Fibroblast of skin of back (primary cell): ENCODE results near the gene PPFIBP2.
A peak's percentile ranks its signal among the peaks of the same experiment; 100 is the strongest.
"Not testable (repeated sequence)": the region's sequence is repeated elsewhere in the genome, so short reads cannot be mapped to it uniquely, and the experiment has no call there.

Source experiments
- DNase-seq: peaks from one replicate; pipeline ENCODE4 v3.0.0-alpha.2; 2013

Gene PPFIBP2

DNA sequence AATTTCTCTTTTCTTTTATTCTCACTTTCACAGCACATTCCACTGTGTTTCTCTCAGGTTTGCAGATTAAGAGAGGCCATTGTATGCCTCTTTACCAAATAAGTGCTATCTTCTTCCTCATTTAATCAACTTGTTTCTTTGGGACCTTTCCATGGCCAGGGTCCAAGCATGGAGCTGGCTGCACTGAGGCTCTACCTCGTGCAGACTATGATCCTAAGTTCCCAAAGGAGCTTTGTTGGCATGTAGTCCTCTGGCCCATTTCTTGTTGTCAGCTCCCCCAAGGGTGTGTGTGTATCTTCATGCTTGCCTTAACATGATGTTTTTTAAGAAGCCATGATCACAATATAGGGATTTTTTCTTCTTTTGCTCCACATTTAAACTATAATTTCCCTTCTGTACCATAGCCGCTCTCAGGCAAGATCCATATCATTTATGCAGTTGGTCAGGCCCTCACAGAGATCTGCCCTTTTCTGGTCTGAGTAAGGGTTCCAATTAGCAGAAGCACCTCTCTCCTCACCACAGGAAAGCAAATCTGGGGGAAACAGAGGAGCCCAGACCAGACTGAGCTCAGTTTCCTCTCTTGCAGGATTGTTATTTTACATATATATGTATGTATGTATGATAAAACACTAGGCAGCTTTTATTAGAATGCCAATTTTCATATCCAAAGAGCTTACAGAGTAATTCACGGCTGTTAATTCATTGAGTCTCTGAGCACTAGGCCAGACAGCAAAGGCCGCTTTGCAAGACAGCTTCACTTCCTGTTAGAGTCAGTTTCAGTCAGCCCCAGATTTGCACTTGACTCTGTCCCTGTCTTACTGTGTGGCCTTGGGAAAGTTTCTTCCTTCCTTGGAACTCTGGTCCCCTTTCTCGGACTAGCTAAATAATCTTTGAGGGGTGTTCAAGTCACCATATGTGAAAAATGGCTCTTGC lies 125.2 kb downstream of the PPFIBP2 start:
- no peak for DNase-seq

GRCh38 chr11:7639643-7640025 lies 125.8 kb downstream of the PPFIBP2 start:
- no peak for DNase-seq

DNA sequence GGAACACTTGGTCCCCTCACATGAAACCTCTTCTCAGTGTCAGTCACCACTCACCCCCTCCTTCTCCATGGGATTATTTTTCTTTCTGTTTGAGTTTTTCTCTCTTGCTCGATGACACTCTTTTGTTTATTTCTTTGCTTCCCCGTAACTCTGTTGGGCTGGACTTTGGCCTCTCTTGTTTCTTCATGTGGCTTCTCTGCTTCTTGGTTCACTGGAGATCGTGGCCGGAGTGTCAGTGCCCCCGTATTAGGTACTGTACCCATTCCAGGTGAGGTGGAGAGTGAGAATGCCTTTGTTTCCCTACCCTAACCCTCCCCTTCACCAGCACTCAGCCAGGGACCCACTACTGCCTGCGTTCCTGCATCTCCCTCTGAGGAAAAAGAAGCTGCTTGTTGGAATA lies 127.0 kb downstream of the PPFIBP2 start:
- DNase-seq, result no peak

- DNase-seq, result no peak
Observed at GRCh38 chr11:7642747-7643146, 128.9 kb downstream of the PPFIBP2 start.

DNA sequence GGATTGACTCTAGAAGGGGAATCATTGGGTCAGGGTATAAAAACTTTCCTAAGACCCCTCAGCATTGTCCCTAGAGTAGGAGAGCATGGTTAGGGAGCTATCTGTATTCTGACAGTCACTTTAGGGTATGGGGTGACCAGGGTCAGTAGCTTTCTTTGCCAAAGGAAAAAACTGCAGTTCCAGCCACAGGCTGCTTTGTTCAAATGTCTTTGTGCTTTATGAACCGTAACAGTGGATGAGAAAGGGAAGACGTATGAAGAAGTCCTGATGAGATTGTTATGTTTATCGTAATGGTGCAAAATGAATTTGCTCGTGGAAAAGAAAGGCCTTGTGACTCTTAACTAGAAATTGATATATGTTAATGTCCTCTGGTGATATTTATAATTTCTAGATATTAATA lies 129.5 kb downstream of the PPFIBP2 start:
- no peak for DNase-seq

- no peak for DNase-seq
Observed at GRCh38 chr11:7645206-7645605, 131.4 kb downstream of the PPFIBP2 start.

DNA sequence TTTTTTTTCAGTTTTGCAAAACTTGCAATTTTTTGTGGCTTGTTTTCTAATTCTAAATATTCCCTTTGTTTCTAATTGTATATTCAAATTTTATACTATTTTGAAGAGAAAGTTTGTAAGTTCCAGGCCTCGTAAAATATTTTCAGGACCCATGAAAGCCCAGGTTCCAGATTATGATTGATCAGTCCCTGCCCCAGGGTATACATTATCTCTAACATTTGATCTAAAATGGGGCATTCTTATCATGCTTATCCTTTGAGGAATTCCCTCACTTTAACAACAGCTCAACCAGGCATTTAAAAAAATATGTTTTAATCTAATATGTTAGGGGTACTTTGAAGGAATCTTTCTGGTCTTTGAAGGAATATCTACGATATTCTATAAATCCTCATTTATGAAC lies 133.1 kb downstream of the PPFIBP2 start:
- DNase-seq, result no peak

DNA sequence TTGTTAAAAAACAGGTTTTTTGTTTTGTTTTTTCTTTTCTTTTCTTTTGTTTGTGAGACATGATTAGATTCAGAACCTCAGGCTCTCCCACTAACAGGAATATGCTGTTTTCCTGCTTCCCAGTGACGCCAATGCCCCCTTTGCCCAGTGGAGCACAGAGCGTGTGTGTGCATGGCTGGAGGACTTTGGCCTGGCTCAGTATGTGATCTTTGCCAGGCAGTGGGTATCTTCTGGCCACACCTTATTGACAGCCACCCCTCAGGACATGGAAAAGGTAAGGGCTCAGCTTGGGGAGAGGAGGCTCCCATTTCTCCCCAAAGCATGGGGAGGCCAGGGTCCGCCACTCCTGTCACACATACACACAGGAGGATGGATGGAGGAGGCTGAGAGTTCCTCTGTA lies 134.5 kb downstream of the PPFIBP2 start:
- no peak for DNase-seq

DNA sequence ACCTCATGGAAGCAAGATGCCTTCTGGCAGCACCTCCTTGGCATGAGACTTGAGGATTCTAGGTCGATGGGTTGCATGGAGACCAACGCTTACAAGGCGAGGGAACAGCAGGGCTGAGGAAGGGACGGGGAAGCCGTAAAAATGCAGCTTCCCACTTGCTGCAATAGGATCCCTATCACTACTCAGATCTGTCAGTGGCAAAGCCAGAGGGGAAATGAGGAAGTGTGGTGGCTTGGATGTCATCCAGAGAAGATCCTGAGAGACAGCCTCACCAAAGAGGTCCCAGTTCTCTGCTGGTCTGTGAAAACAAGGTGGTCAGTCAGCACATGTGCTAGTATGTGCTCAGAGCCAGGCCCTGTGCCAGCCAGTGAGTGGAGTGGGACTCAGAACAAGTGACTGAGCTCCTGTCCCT lies 137.3 kb downstream of the PPFIBP2 start:
- DNase-seq, result peak; percentile 12

- no peak for DNase-seq
Observed at GRCh38 chr11:7651700-7652099, 137.9 kb downstream of the PPFIBP2 start.

- DNase-seq, result no peak
Observed at GRCh38 chr11:7654195-7654705, 140.5 kb downstream of the PPFIBP2 start.

DNA sequence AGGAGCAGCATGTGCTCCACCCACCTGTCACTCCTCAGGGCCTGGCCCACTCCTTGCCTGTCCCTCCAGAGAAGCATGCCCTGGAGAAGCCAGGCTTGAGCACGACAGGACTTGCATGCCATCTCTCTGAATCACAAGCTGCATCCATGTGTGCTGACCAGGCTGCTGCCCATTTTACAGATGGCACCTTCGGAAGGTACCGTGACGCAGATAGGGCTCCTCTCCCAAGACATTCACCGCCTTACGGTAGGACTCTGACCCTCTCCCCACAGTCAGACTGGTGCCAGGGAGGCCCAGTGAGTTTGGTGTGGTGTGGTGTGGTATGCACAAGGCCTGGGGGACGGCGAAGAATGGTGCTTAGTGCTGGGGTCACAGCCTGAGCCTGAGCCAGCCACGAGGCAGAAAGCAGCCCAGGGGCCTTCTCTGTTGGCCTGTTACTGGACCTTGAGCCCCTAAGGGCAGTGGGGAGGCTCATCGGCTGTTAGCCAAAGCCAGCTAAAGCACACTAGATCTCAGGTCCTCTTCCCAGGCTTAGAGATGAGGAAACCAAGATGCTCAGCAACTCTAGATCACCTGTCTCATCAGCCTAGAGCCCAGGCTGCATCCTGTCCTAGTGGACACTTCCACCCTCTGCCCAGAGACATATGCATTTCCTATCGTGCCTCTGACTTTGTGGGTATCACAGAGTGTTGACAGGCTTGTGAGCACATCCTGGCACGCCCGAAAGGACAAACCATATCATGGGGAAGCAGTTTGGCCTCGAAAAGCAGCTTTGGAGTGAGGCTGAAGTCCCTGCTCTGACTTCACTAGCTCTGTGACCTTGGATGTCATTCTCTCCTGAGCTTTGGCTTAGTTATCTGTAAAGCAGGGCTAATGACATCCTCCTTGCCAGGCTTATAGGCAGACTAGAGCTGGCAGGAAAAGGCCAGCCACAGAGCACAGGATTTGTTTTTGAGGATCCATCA lies 141.7 kb downstream of the PPFIBP2 start:
- no peak for DNase-seq

DNA sequence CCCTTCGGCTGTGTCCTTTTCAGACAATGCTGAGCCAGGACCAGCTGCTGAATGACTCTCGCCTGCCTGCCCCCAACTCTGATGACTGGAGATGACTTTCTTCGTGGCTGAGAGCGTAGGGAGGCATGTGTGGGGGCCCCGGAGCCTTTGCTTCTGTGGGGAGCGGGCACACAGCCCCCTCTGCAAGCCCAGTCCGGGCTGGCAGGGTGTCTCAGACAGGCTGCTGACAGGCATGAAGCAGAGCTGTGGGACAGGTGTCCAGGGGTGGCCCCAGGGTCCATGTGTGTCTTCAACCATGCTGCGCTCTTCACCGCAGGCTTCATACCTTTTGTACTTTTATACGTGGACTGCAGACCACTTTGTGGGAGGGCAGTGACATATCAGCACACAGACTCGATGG lies 142.9 kb downstream of the PPFIBP2 start:
- no peak for DNase-seq

- peak; percentile 67 for DNase-seq
Observed at GRCh38 chr11:7657306-7658025, 143.7 kb downstream of the PPFIBP2 start.

GRCh38 chr11:7663531-7663930 lies 149.7 kb downstream of the PPFIBP2 start:
- DNase-seq, result not testable (repeated sequence)

DNA sequence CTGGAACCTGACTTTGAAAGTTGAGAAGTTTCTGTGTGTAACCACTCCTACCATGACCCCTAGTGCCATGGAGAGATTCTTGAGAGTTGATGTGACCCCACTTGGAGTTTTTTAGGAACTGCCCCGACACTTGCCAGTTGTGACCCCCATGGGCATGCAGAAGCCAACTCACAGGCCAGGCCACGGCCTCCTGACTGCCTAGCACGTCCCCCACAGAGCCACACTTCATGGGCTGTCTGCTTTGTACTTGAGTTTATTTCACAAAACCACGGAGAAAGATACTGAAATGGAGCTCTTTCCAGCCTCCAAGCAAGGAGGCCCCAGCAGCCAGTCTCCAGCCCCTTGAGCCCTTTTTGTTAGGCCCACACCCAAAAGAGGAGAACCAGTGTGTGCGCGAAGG lies 151.1 kb downstream of the PPFIBP2 start:
- no peak for DNase-seq

- DNase-seq, result peak; percentile 59
Observed at GRCh38 chr11:7665473-7666291, 151.9 kb downstream of the PPFIBP2 start.

GRCh38 chr11:7666292-7666866 lies 152.6 kb downstream of the PPFIBP2 start:
- DNase-seq, result no peak

GRCh38 chr11:7667460-7667859 lies 153.7 kb downstream of the PPFIBP2 start:
- peak; percentile 57 for DNase-seq

DNA sequence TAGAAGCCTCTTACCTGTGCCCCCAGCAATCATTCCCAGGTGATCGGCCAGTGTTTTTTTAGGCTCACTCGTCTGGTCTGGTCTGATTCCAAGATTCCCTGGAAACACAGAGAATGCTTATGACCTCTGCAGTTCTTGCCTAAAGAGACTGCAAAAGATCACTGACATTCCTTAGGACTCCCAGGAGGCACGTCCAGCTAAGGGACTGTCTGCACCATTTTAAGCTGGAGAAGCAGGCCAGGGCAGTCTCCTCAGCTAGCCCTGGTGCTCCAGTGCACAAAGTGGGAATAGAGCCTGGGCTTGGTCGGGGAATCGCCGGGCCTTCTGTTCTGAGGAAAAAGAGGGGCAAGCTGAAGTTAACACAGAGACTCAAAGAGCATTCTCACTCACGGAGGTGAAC lies 154.7 kb downstream of the PPFIBP2 start:
- DNase-seq, result no peak

GRCh38 chr11:7668911-7669310 lies 155.1 kb downstream of the PPFIBP2 start:
- DNase-seq, result no peak
